ENCODE data around the gene PLEK2. TPM values are rescaled to one million over a fixed set of nuclear protein-coding genes. Genes with fewer than 3 reads are reported as not detected.
A peak's percentile ranks its signal among the peaks of the same experiment; 100 is the strongest.

The PLEK2 gene
- total RNA-seq, 1 experiment from 2014 or later = 1.3 TPM

DNA sequence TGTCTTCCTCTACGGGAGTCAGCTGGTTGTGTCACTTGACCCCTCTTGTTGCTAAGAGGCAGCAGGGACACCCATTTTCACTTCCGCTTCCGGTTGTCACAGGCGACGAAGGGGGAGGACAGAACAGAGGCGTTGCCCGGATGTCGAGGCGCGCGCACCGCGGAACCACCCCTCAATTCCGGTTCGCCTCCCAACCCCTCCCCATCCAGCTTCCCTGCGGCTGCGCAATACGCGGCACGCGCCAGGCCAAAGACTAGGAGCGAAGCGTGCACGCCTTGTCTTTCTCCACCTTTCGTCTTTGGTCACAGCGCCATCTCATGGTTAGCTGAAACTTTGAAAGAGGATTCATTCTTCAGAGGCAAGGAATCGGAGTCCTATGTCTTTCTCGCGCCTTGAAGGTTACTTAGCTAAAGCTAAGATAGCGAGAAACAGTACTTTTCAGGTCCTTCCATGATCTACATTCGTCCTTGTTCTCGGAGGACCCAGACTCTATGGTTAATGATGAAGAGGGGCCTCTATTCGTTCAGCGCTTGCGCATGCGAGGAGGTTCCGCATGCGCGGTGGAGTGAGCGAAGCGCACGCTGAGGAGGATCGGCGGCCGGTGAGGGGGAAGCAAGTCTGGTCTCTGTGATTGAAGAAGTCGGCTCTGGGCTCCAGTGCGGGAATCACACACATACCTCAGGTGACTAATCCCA lies 52.0 kb downstream of the PLEK2 start, which contains the start of the genes ATP6V1D and EIF2S1:
Gene ATP6V1D (minus strand): TSS at position 30 of the 695 bp plus-strand sequence. CDS start 106 bp downstream, outside the sequence.
Gene EIF2S1 (plus strand): TSS at position 554 of the 695 bp plus-strand sequence. CDS start 4,440 bp downstream, outside the sequence.
- DNase-seq (ENCODE audit: low spot score) = peak; percentile 99
- H3K4me1 Mint-ChIP-seq = peaks cover 23% of the 10 kb centered on the region
- H3K4me3 Mint-ChIP-seq = peak within 1 kb of the TSS; percentile 99
- H3K36me3 Mint-ChIP-seq = peaks cover 5% of the 10 kb centered on the region
- H3K27me3 Mint-ChIP-seq (ENCODE audit: low read depth) = no peaks in the 10 kb centered on the region
- peak; percentile 96 for ATAC-seq
- H3K9me3 Mint-ChIP-seq = no peaks in the 10 kb centered on the region
- POLR2A ChIA-PET = interaction anchor here (0.5 to 1.2 kb wide), 2 partner anchors 336 to 969 kb away, joined by 3 to 4 read pairs; partner anchors contain the start of gene RDH11
- CTCF ChIA-PET = interaction anchor here (0.6 to 1.6 kb wide), 55 partner anchors 9 to 1001 kb away, joined by 3 to 15 read pairs (median 4); partner anchors contain the start of genes ARG2, PLEK2, PLEKHH1 and RDH11
- H3K27ac Mint-ChIP-seq = peak within 1 kb of the TSS; percentile 97
- TF ChIP-seq NR3C1 (CRISPR knock-in tag; conservative IDR thresholded peaks at IDR 0.05; ENCODE audit: low read depth) (no peak), ZNF317 (CRISPR knock-in tag; IDR thresholded peaks at IDR 0.05; ENCODE audit: borderline replicate concordance, low read depth) (no peak), ZNF138 (CRISPR knock-in tag; conservative IDR thresholded peaks at IDR 0.05) (no peak), USF1 (CRISPR knock-in tag; IDR thresholded peaks at IDR 0.05) (peak; percentile 90), CBFB (CRISPR knock-in tag; IDR thresholded peaks at IDR 0.05; ENCODE audit: low read depth) (no peak), RORB (CRISPR knock-in tag; IDR thresholded peaks at IDR 0.05) (no peak), ELF4 (CRISPR knock-in tag; IDR thresholded peaks at IDR 0.05; ENCODE audit: low read depth) (no peak), ZNF281 (CRISPR knock-in tag; IDR thresholded peaks at IDR 0.05) (no peak), E2F1 (CRISPR knock-in tag; IDR thresholded peaks at IDR 0.05) (no peak), NFYB (CRISPR knock-in tag; conservative IDR thresholded peaks at IDR 0.05; ENCODE audit: low read depth) (no peak), MLX (CRISPR knock-in tag; IDR thresholded peaks at IDR 0.05) (no peak), ATF3 (CRISPR knock-in tag; conservative IDR thresholded peaks at IDR 0.05) (no peak), ZBTB43 (CRISPR knock-in tag; IDR thresholded peaks at IDR 0.05) (no peak), GABPB1 (CRISPR knock-in tag; IDR thresholded peaks at IDR 0.05) (peak; percentile 66), ZNF219 (CRISPR knock-in tag; IDR thresholded peaks at IDR 0.05; ENCODE audit: borderline replicate concordance) (no peak), ETV6 (CRISPR knock-in tag; IDR thresholded peaks at IDR 0.05) (peak; percentile 63; the same call in 1 of the 2 replicates), OVOL2 (CRISPR knock-in tag; IDR thresholded peaks at IDR 0.05; ENCODE audit: borderline replicate concordance) (no peak), GRHL2 (CRISPR knock-in tag; IDR thresholded peaks at IDR 0.05; ENCODE audit: insufficient replicate concordance, severe bottlenecking) (no peak), STAT6 (CRISPR knock-in tag; conservative IDR thresholded peaks at IDR 0.05; ENCODE audit: low read depth) (no peak), ATF2 (CRISPR knock-in tag; IDR thresholded peaks at IDR 0.05; ENCODE audit: borderline replicate concordance, low read depth) (no peak), ZNF671 (CRISPR knock-in tag; IDR thresholded peaks at IDR 0.05) (no peak)
- TF ChIP-seq, protein P1, sequence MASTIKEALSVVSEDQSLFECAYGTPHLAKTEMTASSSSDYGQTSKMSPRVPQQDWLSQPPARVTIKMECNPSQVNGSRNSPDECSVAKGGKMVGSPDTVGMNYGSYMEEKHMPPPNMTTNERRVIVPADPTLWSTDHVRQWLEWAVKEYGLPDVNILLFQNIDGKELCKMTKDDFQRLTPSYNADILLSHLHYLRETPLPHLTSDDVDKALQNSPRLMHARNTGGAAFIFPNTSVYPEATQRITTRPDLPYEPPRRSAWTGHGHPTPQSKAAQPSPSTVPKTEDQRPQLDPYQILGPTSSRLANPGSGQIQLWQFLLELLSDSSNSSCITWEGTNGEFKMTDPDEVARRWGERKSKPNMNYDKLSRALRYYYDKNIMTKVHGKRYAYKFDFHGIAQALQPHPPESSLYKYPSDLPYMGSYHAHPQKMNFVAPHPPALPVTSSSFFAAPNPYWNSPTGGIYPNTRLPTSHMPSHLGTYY (CRISPR knock-in tag; IDR thresholded peaks at IDR 0.05) = no peak
